ENCODE measurements around the gene CRY2. TPM values are rescaled to one million over a fixed set of nuclear protein-coding genes. Genes with fewer than 3 reads are reported as not detected.

The CRY2 gene
- polyA plus RNA-seq, 2 of the 4 experiments (the other 2 are of a cell fraction): 3.2 to 4.1 TPM

GRCh38 chr11:45930951-45931570, 83.8 kb downstream of the CRY2 start (continued):
- no peak for TF ChIP-seq SMC3 (IDR thresholded peaks at IDR 0.05)
- TF ChIP-seq FOSL2 (IDR thresholded peaks at IDR 0.05): no peak
- TF ChIP-seq FOSL2 (CRISPR knock-in tag; IDR thresholded peaks at IDR 0.05): no peak

DNA sequence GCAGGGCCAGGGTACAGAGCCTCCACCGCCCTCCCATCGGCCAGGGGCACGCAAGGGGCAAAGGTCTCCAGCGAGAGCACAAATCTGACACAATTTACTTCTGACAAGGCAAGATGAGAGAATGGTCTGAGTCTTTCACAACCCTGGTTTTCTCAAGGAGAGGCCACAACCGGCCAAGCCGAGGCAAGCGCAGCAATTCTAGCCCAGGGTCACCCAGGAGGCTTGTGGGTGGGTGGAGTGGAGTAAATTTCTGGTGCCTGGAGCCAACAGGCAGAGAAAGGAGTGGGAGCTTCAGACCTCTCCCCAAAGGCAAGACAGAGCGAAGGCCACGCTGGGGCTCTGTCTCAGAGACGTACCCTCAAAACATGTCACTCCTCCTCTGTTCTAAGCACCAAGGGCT, 84.5 kb downstream of the CRY2 start:
- CTCF ChIA-PET: no interaction called here
- H3K4me1 ChIP-seq: peaks cover 11% of the 10 kb centered on the region
- POLR2A ChIA-PET: no interaction called here

GRCh38 chr11:45932217-45932616, 84.9 kb downstream of the CRY2 start:
- TF ChIP-seq ATOH8 (CRISPR knock-in tag; IDR thresholded peaks at IDR 0.05; ENCODE audit: low read depth) (no peak), HMGXB4 (CRISPR knock-in tag; IDR thresholded peaks at IDR 0.05; ENCODE audit: borderline replicate concordance) (no peak), TP53 (CRISPR knock-in tag; IDR thresholded peaks at IDR 0.05) (no peak), RNF2 (IDR thresholded peaks at IDR 0.05; ENCODE audit: borderline replicate concordance, low read depth) (no peak), HOXB13 (CRISPR knock-in tag; IDR thresholded peaks at IDR 0.05; ENCODE audit: low read depth) (no peak), ZSCAN20 (CRISPR knock-in tag; IDR thresholded peaks at IDR 0.05) (no peak), EHF (CRISPR knock-in tag; IDR thresholded peaks at IDR 0.05) (no peak), ZC3H11A (IDR thresholded peaks at IDR 0.05) (no peak), FOSL2 (IDR thresholded peaks at IDR 0.05) (no peak), FOSL2 (CRISPR knock-in tag; IDR thresholded peaks at IDR 0.05) (no peak), RCOR1 (IDR thresholded peaks at IDR 0.05; ENCODE audit: low read depth, low read length) (no peak), KDM5A (IDR thresholded peaks at IDR 0.05) (no peak), POLR2A (IDR thresholded peaks at IDR 0.05; ENCODE audit: low read length) (no peak), NFE2L2 (conservative IDR thresholded peaks at IDR 0.05; ENCODE audit: low read length) (no peak)
- TF ChIP-seq, protein P1, sequence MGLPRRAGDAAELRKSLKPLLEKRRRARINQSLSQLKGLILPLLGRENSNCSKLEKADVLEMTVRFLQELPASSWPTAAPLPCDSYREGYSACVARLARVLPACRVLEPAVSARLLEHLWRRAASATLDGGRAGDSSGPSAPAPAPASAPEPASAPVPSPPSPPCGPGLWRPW (IDR thresholded peaks at IDR 0.05): no peak
- DNase-seq (ENCODE audit: low read depth in 1 of 2, low spot score in 1 of 2) (no peak), ATAC-seq (no peak), FAIRE-seq (no peak)
- Histone ChIP-seq H3K4me3 (no peak overlapping the region), H3K4me2 (no peak overlapping the region), H3K9me3 (no peaks in the 10 kb centered on the region), H3K4me1 (peaks cover 11% of the 10 kb centered on the region), H3K27ac (no peak overlapping the region)
- 91% methylated on average over 8 of the region's 8 CpGs for WGBS (ENCODE audit: missing lambda C conversion rate)
- ChIA-PET POLR2A (no interaction called here), CTCF (interaction anchor here (1.2 kb wide), 1 partner anchor 60 kb away, joined by 3 read pairs; no protein-coding TSS in a partner anchor)

More for the DNA sequence above, 84.5 kb downstream of the CRY2 start:
- H3K4me3 ChIP-seq: no peak overlapping the region
- no peak for TF ChIP-seq HOXB13 (CRISPR knock-in tag; IDR thresholded peaks at IDR 0.05; ENCODE audit: low read depth)
- no peak for TF ChIP-seq FOXS1 (CRISPR knock-in tag; IDR thresholded peaks at IDR 0.05)
- TF ChIP-seq TP53 (CRISPR knock-in tag; IDR thresholded peaks at IDR 0.05): no peak
- TF ChIP-seq JUN (IDR thresholded peaks at IDR 0.05): no peak
- TF ChIP-seq REST (IDR thresholded peaks at IDR 0.05): no peak
- no peak for TF ChIP-seq ZFP36 (IDR thresholded peaks at IDR 0.05; ENCODE audit: borderline replicate concordance, partially characterized antibody)
- no peak for TF ChIP-seq RCOR1 (IDR thresholded peaks at IDR 0.05; ENCODE audit: low read depth, low read length)
- TF ChIP-seq EHF (CRISPR knock-in tag; IDR thresholded peaks at IDR 0.05): no peak
- TF ChIP-seq KDM5A (IDR thresholded peaks at IDR 0.05): no peak
- TF ChIP-seq ZC3H11A (IDR thresholded peaks at IDR 0.05): no peak
- H3K9me3 ChIP-seq: no peaks in the 10 kb centered on the region
- no peak overlapping the region for H3K27ac ChIP-seq
- WGBS (ENCODE audit: missing lambda C conversion rate): 98% methylated on average over 10 of the region's 10 CpGs
- no peak for FAIRE-seq
- H3K4me2 ChIP-seq: no peak overlapping the region
- no peak for ATAC-seq
- no peak for DNase-seq (ENCODE audit: low read depth in 1 of 2, low spot score in 1 of 2)

Data from A549 (cell line).